Peyer's patch (tissue), 4 donors: ENCODE results near the gene YIPF3.

ENCODE experiments used
- CTCF ChIP-seq, 6 experiments: fragments of 450-650 bp in 4 of 6; fragments of 200-600 bp in 2 of 6; sonication (generic) in 1 of 6; IDR thresholded peaks; one replicate each; pipeline ENCODE4 v1.5.1; 2017 to 2019; ENCODE audit warnings: antibody characterized with exemption in 6 of 6, mild to moderate bottlenecking in 3 of 6, moderate library complexity in 1 of 6
- POLR2A ChIP-seq, 2 donors: fragments of 450-650 bp; IDR thresholded peaks; one replicate each; pipeline ENCODE4 v1.5.1; 2017; ENCODE audit warnings: antibody characterized with exemption in 2 of 2, mild to moderate bottlenecking in 2 of 2, moderate library complexity in 2 of 2

GRCh38 chr6:43493230-43493629, 23.5 kb downstream of the YIPF3 start:
- no peak for TF ChIP-seq CTCF (IDR thresholded peaks at IDR 0.05)
- no peak for TF ChIP-seq POLR2A (IDR thresholded peaks at IDR 0.05)
